HepG2 (cell line): ENCODE measurements around the gene MORN3. TPM values are rescaled to one million over a fixed set of nuclear protein-coding genes. Genes with fewer than 3 reads are reported as not detected.

Source experiments
- CREB1 ChIP-seq, 2 experiments: fragments of 450-650 bp in 1 of 2; IDR thresholded peaks; 2 replicates each; pipeline ENCODE4 v1.6.1; 2016 to 2017; ENCODE audit warnings: control low read depth in 1 of 2, mild to moderate bottlenecking in 1 of 2, missing compliant biosample characterization in 1 of 2, missing genetic modification characterization in 1 of 2
- FIP1L1 ChIP-seq: fragments of 200-400 bp; formaldehyde crosslinking; IDR thresholded peaks from 2 replicates; pipeline ENCODE4 v1.6.1; 2018; ENCODE audit warnings: low read depth, mild to moderate bottlenecking, low read length, moderate library complexity, borderline replicate concordance; ENCODE audit not compliant: insufficient read depth
- FOXP1 ChIP-seq, 2 experiments: fragments of 450-650 bp in 1 of 2; IDR thresholded peaks; 2 replicates each; pipeline ENCODE4 v1.6.1; 2017 to 2018; ENCODE audit warnings: antibody characterized with exemption in 1 of 2
- GATA4 ChIP-seq: sonication (generic); IDR thresholded peaks from 2 replicates; pipeline ENCODE4 v1.6.1; 2016; ENCODE audit warnings: antibody characterized with exemption, low read depth, borderline replicate concordance
- HCFC1 ChIP-seq: fragments of 150-350 bp; IDR thresholded peaks from 2 replicates; pipeline ENCODE4 v1.6.1; 2014; ENCODE audit warnings: low read depth, low read length
- HOMEZ ChIP-seq: IDR thresholded peaks from 2 replicates; pipeline ENCODE4 v1.6.1; 2016; ENCODE audit warnings: low read depth
- KAT8 ChIP-seq: IDR thresholded peaks from 2 replicates; pipeline ENCODE4 v1.6.1; 2016; ENCODE audit warnings: missing genetic modification reagents, missing compliant biosample characterization
- NFYC ChIP-seq: IDR thresholded peaks from 2 replicates; pipeline ENCODE4 v1.6.1; 2016; ENCODE audit warnings: missing genetic modification reagents, missing compliant biosample characterization
- PHF21A ChIP-seq: sonication (generic); formaldehyde crosslinking; IDR thresholded peaks from 2 replicates; pipeline ENCODE4 v1.5.0; 2020; ENCODE audit warnings: mild to moderate bottlenecking, missing genetic modification reagents
- RAD21 ChIP-seq: fragments of 450-650 bp; formaldehyde crosslinking; IDR thresholded peaks from 2 replicates; pipeline ENCODE4 v1.5.0; 2020; ENCODE audit warnings: mild to moderate bottlenecking
- REPIN1 ChIP-seq: sonication (generic); formaldehyde crosslinking; IDR thresholded peaks from 2 replicates; pipeline ENCODE4 v1.8.0; 2022; ENCODE audit warnings: missing genetic modification reagents, low read depth, mild to moderate bottlenecking, borderline replicate concordance
- SMAD1 ChIP-seq: sonication (generic); formaldehyde crosslinking; IDR thresholded peaks from 2 replicates; pipeline ENCODE4 v1.4.0; 2020; ENCODE audit warnings: missing genetic modification reagents, low read depth, mild to moderate bottlenecking, borderline replicate concordance
- SMC3 ChIP-seq: IDR thresholded peaks from 2 replicates; pipeline ENCODE4 v1.6.1; 2011; ENCODE audit warnings: low read length, improper control_type of control experiment
- SMYD3 ChIP-seq: sonication (generic); formaldehyde crosslinking; IDR thresholded peaks from 2 replicates; pipeline ENCODE4 v1.8.1; 2023; ENCODE audit warnings: mild to moderate bottlenecking, missing genetic modification reagents
- STAG1 ChIP-seq: sonication (generic); formaldehyde crosslinking; IDR thresholded peaks from 2 replicates; pipeline ENCODE4 v1.4.0; 2020; ENCODE audit warnings: missing genetic modification reagents
- YEATS4 ChIP-seq: sonication (generic); formaldehyde crosslinking; IDR thresholded peaks from 2 replicates; pipeline ENCODE4 v1.4.0; 2020; ENCODE audit warnings: missing genetic modification reagents, borderline replicate concordance
- ZFP62 ChIP-seq: sonication (generic); formaldehyde crosslinking; IDR thresholded peaks from 2 replicates; pipeline ENCODE4 v1.4.0; 2020; ENCODE audit warnings: missing genetic modification reagents
- ZNF101 ChIP-seq: sonication (generic); formaldehyde crosslinking; IDR thresholded peaks from 2 replicates; pipeline ENCODE4 v1.4.0; 2020; ENCODE audit warnings: mild to moderate bottlenecking, low read depth, missing genetic modification reagents, borderline replicate concordance
- ZNF121 ChIP-seq: sonication (generic); formaldehyde crosslinking; IDR thresholded peaks from 2 replicates; pipeline ENCODE4 v1.5.0; 2020; ENCODE audit warnings: mild to moderate bottlenecking, missing genetic modification reagents
- ZNF160 ChIP-seq: sonication (generic); formaldehyde crosslinking; IDR thresholded peaks from 2 replicates; pipeline ENCODE4 v1.8.0; 2022; ENCODE audit warnings: mild to moderate bottlenecking, inconsistent platforms, missing genetic modification reagents
- ZNF30 ChIP-seq: sonication (generic); formaldehyde crosslinking; IDR thresholded peaks from 2 replicates; pipeline ENCODE4 v1.5.0; 2020; ENCODE audit warnings: mild to moderate bottlenecking, missing genetic modification reagents
- ZNF34 ChIP-seq: sonication (generic); formaldehyde crosslinking; IDR thresholded peaks from 2 replicates; pipeline ENCODE4 v1.4.0; 2020; ENCODE audit warnings: mild to moderate bottlenecking, missing genetic modification reagents, borderline replicate concordance
- ZNF441 ChIP-seq: sonication (generic); formaldehyde crosslinking; IDR thresholded peaks from 2 replicates; pipeline ENCODE4 v1.7.0; 2021; ENCODE audit warnings: missing genetic modification reagents, borderline replicate concordance
- ZNF724P ChIP-seq: sonication (generic); formaldehyde crosslinking; IDR thresholded peaks from 2 replicates; pipeline ENCODE4 v1.8.0; 2022; ENCODE audit warnings: missing genetic modification reagents, borderline replicate concordance
- ZNF839 ChIP-seq: sonication (generic); formaldehyde crosslinking; IDR thresholded peaks from 2 replicates; pipeline ENCODE4 v1.4.0; 2020; ENCODE audit warnings: missing genetic modification reagents, mild to moderate bottlenecking, borderline replicate concordance
- polyA plus RNA-seq, 8 experiments: library from polyadenylated mRNA; depleted of rRNA in 3 of 8; stranded (reverse) in 7 of 8; unstranded in 1 of 8; fragments of >200 nt; fragmentation: Illumina TruSeq in 4 of 8; extraction: Trizol in 4 of 8; gene quantifications; 2 replicates each; pipeline versions ENCODE4 v1.2.1 to v1.2.3, GENCODE V29; 2011 to 2016; ENCODE audit warnings: low read depth in 4 of 8, missing spikeins in 1 of 8, mixed read lengths in 1 of 8; ENCODE audit not compliant: insufficient read depth in 1 of 8
- total RNA-seq, 5 experiments: library from RNA; depleted of rRNA; stranded (reverse); fragments of >200 nt; fragmentation: Illumina TruSeq; extraction: Trizol; gene quantifications; 2 replicates each; pipeline ENCODE4 v1.2.3, GENCODE V29; 2016; ENCODE audit warnings: low read depth in 1 of 5
- TF ChIP-seq, protein P1 (sequence below): sonication (generic); formaldehyde crosslinking; IDR thresholded peaks from 2 replicates; pipeline ENCODE4 v1.5.0; 2020; ENCODE audit warnings: mild to moderate bottlenecking, missing genetic modification reagents, moderate library complexity

The MORN3 gene
- total and polyA plus RNA-seq, 2 of the 13 experiments (the other 11 are each of a cell fraction or from before 2014, with no cell fraction given): 1.1 to 2.0 TPM

- TF ChIP-seq KAT8 (CRISPR knock-in tag): no peak
- TF ChIP-seq ZNF441 (CRISPR knock-in tag): no peak
- TF ChIP-seq ZNF724P: no peak
- no peak for TF ChIP-seq ZNF34 (CRISPR knock-in tag)
- no peak for TF ChIP-seq ZFP62
- peak; percentile 80 for TF ChIP-seq STAG1 (CRISPR knock-in tag)
- no peak for TF ChIP-seq SMYD3 (CRISPR knock-in tag)
- no peak for TF ChIP-seq PHF21A
- no peak for TF ChIP-seq GATA4
- no peak for TF ChIP-seq ZNF30 (CRISPR knock-in tag)
- no peak for TF ChIP-seq HCFC1
- no peak for TF ChIP-seq YEATS4 (CRISPR knock-in tag)
- TF ChIP-seq FOXP1 (IDR thresholded peaks at IDR 0.05): no peak
- no peak for TF ChIP-seq FOXP1 (CRISPR knock-in tag; IDR thresholded peaks at IDR 0.05)
- no peak for TF ChIP-seq NFYC (CRISPR knock-in tag)
- no peak for TF ChIP-seq HOMEZ
- peak; percentile 72; the same call in 1 of the 2 replicates for TF ChIP-seq ZNF121 (CRISPR knock-in tag)
- no peak for TF ChIP-seq FIP1L1
- no peak for TF ChIP-seq ZNF160 (CRISPR knock-in tag)
- TF ChIP-seq SMAD1 (CRISPR knock-in tag): no peak
- TF ChIP-seq REPIN1 (CRISPR knock-in tag): no peak
- TF ChIP-seq RAD21 (CRISPR knock-in tag): peak; percentile 64
- no peak for TF ChIP-seq CREB1 (IDR thresholded peaks at IDR 0.05)
- TF ChIP-seq CREB1 (CRISPR knock-in tag; IDR thresholded peaks at IDR 0.05): no peak
- TF ChIP-seq SMC3: peak; percentile 68
- TF ChIP-seq, protein P1, sequence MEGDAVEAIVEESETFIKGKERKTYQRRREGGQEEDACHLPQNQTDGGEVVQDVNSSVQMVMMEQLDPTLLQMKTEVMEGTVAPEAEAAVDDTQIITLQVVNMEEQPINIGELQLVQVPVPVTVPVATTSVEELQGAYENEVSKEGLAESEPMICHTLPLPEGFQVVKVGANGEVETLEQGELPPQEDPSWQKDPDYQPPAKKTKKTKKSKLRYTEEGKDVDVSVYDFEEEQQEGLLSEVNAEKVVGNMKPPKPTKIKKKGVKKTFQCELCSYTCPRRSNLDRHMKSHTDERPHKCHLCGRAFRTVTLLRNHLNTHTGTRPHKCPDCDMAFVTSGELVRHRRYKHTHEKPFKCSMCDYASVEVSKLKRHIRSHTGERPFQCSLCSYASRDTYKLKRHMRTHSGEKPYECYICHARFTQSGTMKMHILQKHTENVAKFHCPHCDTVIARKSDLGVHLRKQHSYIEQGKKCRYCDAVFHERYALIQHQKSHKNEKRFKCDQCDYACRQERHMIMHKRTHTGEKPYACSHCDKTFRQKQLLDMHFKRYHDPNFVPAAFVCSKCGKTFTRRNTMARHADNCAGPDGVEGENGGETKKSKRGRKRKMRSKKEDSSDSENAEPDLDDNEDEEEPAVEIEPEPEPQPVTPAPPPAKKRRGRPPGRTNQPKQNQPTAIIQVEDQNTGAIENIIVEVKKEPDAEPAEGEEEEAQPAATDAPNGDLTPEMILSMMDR (CRISPR knock-in tag): peak; percentile 65
- no peak for TF ChIP-seq ZNF101 (CRISPR knock-in tag)
- no peak for TF ChIP-seq ZNF839 (CRISPR knock-in tag)
These were observed 27.7 kb upstream of the MORN3 start (continued) for GRCh38 chr12:121697093-121697698.
